GM12878 (cell line): ENCODE data around the gene FGF1. TPM values are rescaled to one million over a fixed set of nuclear protein-coding genes. Genes with fewer than 3 reads are reported as not detected.

Experiments
- ATAC-seq: fragments of 200-7000 bp; cut with Tn5 transposase; 3 replicates; pipeline ENCODE4 v1.9.1; 2020; ENCODE audit warnings: mild to moderate bottlenecking, moderate library complexity
- BruUV-seq: library from RNA; stranded (reverse); fragments of 400-500 nt; replicated peaks from 2 replicates; lab custom pipeline; 2021; lab: Mats Ljungman, UMichigan
- CTCF ChIA-PET: fragments of 300-600 bp; sonication (Branson Sonifier 250); formaldehyde crosslinking; extraction: SDS; loops from one replicate; lab custom pipeline; 2021; ENCODE audit warnings: inconsistent platforms; lab: Yijun Ruan, JAX
- POLR2A ChIA-PET: fragments of 350-600 bp; formaldehyde crosslinking; extraction: SDS; loops from one replicate; lab custom pipeline; 2021; ENCODE audit warnings: inconsistent platforms; lab: Charles Lee
- RAD21 ChIA-PET: fragments of 300-600 bp; sonication (Branson Sonifier 250); formaldehyde crosslinking; loops from one replicate; lab custom pipeline; 2023; ENCODE audit warnings: antibody characterized with exemption; ENCODE audit not compliant: unreplicated experiment; lab: Charles Lee
- SMC1A ChIA-PET: fragments of 300-600 bp; sonication (Branson Sonifier 250); formaldehyde crosslinking; loops from one replicate; lab custom pipeline; 2023; ENCODE audit not compliant: unreplicated experiment, uncharacterized antibody; lab: Charles Lee
- DNase-seq: peaks from one replicate; pipeline ENCODE4 v3.0.0-alpha.2; 2011; ENCODE audit warnings: low read depth, low spot score
- FAIRE-seq: peaks from 3 replicates; lab custom pipeline; 2011; peaks lifted over from hg19 to GRCh38; lab: Jason Lieb, UNC
- H2AFZ ChIP-seq: 2 replicates; pipeline ENCODE4 v1.6.0; 2011; ENCODE audit warnings: low read depth, low read length, control low read depth; ENCODE audit not compliant: control insufficient read depth
- H3K27ac ChIP-seq: 2 replicates; pipeline ENCODE4 v1.5.1; 2011; ENCODE audit warnings: control low read depth; ENCODE audit not compliant: control insufficient read depth, insufficient read depth
- H3K27me3 ChIP-seq, 2 experiments: replicated peaks in 1 of 2; 2 replicates each; pipeline versions ENCODE4 v1.6.0 to v1.6.1; 2011; ENCODE audit warnings: low read length in 1 of 2; ENCODE audit not compliant: control insufficient read depth in 2 of 2, insufficient read depth in 2 of 2
- H3K36me3 ChIP-seq, 2 experiments: 2 replicates each; pipeline ENCODE4 v1.5.1; 2011; ENCODE audit warnings: low read length in 1 of 2; ENCODE audit not compliant: control insufficient read depth in 2 of 2, insufficient read depth in 2 of 2
- H3K4me1 ChIP-seq: 2 replicates; pipeline ENCODE4 v1.6.1; 2011; ENCODE audit warnings: mild to moderate bottlenecking, low read length, moderate library complexity, mixed read lengths; ENCODE audit not compliant: control insufficient read depth, insufficient read depth
- H3K4me2 ChIP-seq: 2 replicates; pipeline ENCODE4 v1.6.0; 2011; ENCODE audit warnings: control low read depth; ENCODE audit not compliant: control insufficient read depth, insufficient read depth
- H3K4me3 ChIP-seq: fragments of 200-600 bp; sonication (generic); 2 replicates; pipeline ENCODE4 v1.5.1; 2016
- H3K79me2 ChIP-seq: 2 replicates; pipeline ENCODE4 v1.6.0; 2011; ENCODE audit warnings: low read length; ENCODE audit not compliant: control insufficient read depth, insufficient read depth
- H3K9ac ChIP-seq: 2 replicates; pipeline ENCODE4 v1.8.0; 2011; ENCODE audit warnings: low read length, control low read depth, mixed read lengths; ENCODE audit not compliant: control insufficient read depth, insufficient read depth
- H3K9me3 ChIP-seq: replicated peaks from 3 replicates; pipeline ENCODE4 v1.5.1; 2011; ENCODE audit warnings: mild to moderate bottlenecking, low read length; ENCODE audit not compliant: control insufficient read depth, insufficient read depth
- H4K20me1 ChIP-seq: 2 replicates; pipeline ENCODE4 v1.6.0; 2011; ENCODE audit not compliant: control insufficient read depth, insufficient read depth
- ASH2L ChIP-seq: fragments of 300-600, 200-600 bp; sonication (generic); IDR thresholded peaks from 2 replicates; pipeline ENCODE4 v1.6.1; 2017; ENCODE audit warnings: low read depth, mild to moderate bottlenecking, borderline replicate concordance
- EGR1 ChIP-seq, 2 experiments: IDR thresholded peaks; 1 replicate in 1 of 2; 2 replicates in 1 of 2; pipeline ENCODE4 v1.6.1; 2011 to 2012; ENCODE audit warnings: low read depth in 2 of 2, low read length in 2 of 2, borderline replicate concordance in 1 of 2, mild to moderate bottlenecking in 1 of 2, moderate library complexity in 1 of 2
- KDM1A ChIP-seq: fragments of 200-600 bp; sonication (generic); IDR thresholded peaks from 2 replicates; pipeline ENCODE4 v1.6.1; 2016; ENCODE audit warnings: borderline replicate concordance
- NBN ChIP-seq: fragments of 450-650 bp; IDR thresholded peaks from 2 replicates; pipeline ENCODE4 v1.6.1; 2016
- WGBS: methylation state at CpG from one replicate; pipeline ENCODE4 v1.1.6; 2016; ENCODE audit warnings: low lambda C conversion rate; ENCODE audit not compliant: insufficient replicate concordance, insufficient coverage; ENCODE audit errors: missing lambda C conversion rate; 5-methylcytosine and 5-hydroxymethylcytosine counted together
- in situ Hi-C: fragments of 300-500 bp; cut with MboI; formaldehyde crosslinking; loops from 9 replicates; pipeline ENCODE4 v1.14.3; 2018; ENCODE audit warnings: mixed read lengths
- intact Hi-C: fragments of 100-400 bp; cut with micrococcal nuclease; formaldehyde crosslinking; loops from one replicate; pipeline ENCODE4 v1.14.2; 2022; ENCODE audit not compliant: unreplicated experiment
- polyA plus RNA-seq, 11 experiments: library from polyadenylated mRNA; depleted of rRNA in 4 of 11; unstranded in 6 of 11; stranded (reverse) in 5 of 11; fragments of >200 nt; fragmentation: Nextera tagmentation in 4 of 11; fragmentation: Illumina TruSeq in 1 of 11; extraction: Ambion mirVana in 4 of 11; extraction: Trizol in 1 of 11; gene quantifications; 1 replicate in 1 of 11; 2 replicates in 10 of 11; pipeline versions ENCODE4 v1.2.1 to v1.2.3, GENCODE V29; 2011 to 2016; ENCODE audit warnings: inconsistent platforms in 2 of 11, missing spikeins in 2 of 11, low read depth in 1 of 11
- total RNA-seq, 4 experiments: library from RNA; depleted of rRNA in 3 of 4; stranded (reverse); fragments of >200 nt in 3 of 4; fragmentation: Illumina TruSeq in 1 of 4; extraction: Trizol in 1 of 4; gene quantifications; 2 replicates each; pipeline versions ENCODE4 v1.2.1 to v1.2.3, GENCODE V29; 2013 to 2021
- TF ChIP-seq, protein P1 (sequence below): fragments of 450-650 bp; IDR thresholded peaks from 2 replicates; pipeline ENCODE4 v1.6.1; 2017; ENCODE audit warnings: antibody characterized with exemption, mild to moderate bottlenecking, moderate library complexity

Gene FGF1
- total and polyA plus RNA-seq, 10 of the 15 experiments (the other 5 are each of a cell fraction or from before 2014, with no cell fraction given): not detected

GRCh38 chr5:142696379-142696778 is 10.5 kb upstream of the FGF1 start:
- Histone ChIP-seq H3K9me3 (no peaks in the 10 kb centered on the region; the same call in 2 of the 3 replicates), H3K4me3 (no peak overlapping the region), H3K4me1 (no peaks in the 10 kb centered on the region), H3K4me2 (no peak overlapping the region), H2AFZ (no peak overlapping the region), H3K9ac (no peak overlapping the region), H3K79me2 (no peaks in the 10 kb centered on the region), H3K27me3 (no peaks in the 10 kb centered on the region), H3K27ac (no peak overlapping the region), H4K20me1 (no peaks in the 10 kb centered on the region), H3K36me3 (no peaks in the 10 kb centered on the region)
- ChIA-PET SMC1A (interaction anchor here (0.8 to 1.2 kb wide), 2 partner anchors 11 to 184 kb away, joined by 3 read pairs; no protein-coding TSS in a partner anchor), RAD21 (no interaction called here), CTCF (no interaction called here), POLR2A (no interaction called here)
- WGBS: 4% methylated on average over 3 of the region's 3 CpGs
- FAIRE-seq (no peak), DNase-seq (no peak), ATAC-seq (no peak)
- TF ChIP-seq EGR1 (IDR thresholded peaks at IDR 0.05; ENCODE audit: borderline replicate concordance in 1 of 2, low read depth in 2 of 2, low read length in 2 of 2) (no peak), KDM1A (no peak), ASH2L (no peak), NBN (no peak)
- TF ChIP-seq, protein P1, sequence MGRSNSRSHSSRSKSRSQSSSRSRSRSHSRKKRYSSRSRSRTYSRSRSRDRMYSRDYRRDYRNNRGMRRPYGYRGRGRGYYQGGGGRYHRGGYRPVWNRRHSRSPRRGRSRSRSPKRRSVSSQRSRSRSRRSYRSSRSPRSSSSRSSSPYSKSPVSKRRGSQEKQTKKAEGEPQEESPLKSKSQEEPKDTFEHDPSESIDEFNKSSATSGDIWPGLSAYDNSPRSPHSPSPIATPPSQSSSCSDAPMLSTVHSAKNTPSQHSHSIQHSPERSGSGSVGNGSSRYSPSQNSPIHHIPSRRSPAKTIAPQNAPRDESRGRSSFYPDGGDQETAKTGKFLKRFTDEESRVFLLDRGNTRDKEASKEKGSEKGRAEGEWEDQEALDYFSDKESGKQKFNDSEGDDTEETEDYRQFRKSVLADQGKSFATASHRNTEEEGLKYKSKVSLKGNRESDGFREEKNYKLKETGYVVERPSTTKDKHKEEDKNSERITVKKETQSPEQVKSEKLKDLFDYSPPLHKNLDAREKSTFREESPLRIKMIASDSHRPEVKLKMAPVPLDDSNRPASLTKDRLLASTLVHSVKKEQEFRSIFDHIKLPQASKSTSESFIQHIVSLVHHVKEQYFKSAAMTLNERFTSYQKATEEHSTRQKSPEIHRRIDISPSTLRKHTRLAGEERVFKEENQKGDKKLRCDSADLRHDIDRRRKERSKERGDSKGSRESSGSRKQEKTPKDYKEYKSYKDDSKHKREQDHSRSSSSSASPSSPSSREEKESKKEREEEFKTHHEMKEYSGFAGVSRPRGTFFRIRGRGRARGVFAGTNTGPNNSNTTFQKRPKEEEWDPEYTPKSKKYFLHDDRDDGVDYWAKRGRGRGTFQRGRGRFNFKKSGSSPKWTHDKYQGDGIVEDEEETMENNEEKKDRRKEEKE: no peak
- in situ Hi-C loops (loop anchor here (5.0 kb wide), 1 partner anchor 89 kb away; no protein-coding TSS in a partner anchor), intact Hi-C loops (no loop called here)
- no TSS peak for BruUV-seq
